UCSD-AML1 (cell line): ENCODE measurements around the gene TARP.

Experiments
- DNase-seq: peaks from one replicate; lab custom pipeline; 2025; ENCODE audit not compliant: unreplicated experiment; lab: John Stamatoyannopoulos, UW

Gene TARP

GRCh38 chr7:38220452-38220851 lies 53.0 kb downstream of the TARP start:
- no peak for DNase-seq

- no peak for DNase-seq
Observed at GRCh38 chr7:38217672-38218071, 55.8 kb downstream of the TARP start.

- peak; percentile 66 for DNase-seq
Observed at GRCh38 chr7:38215735-38216670, 57.4 kb downstream of the TARP start.

- no peak for DNase-seq
Observed at GRCh38 chr7:38215115-38215514, 58.3 kb downstream of the TARP start.

GRCh38 chr7:38211940-38212339 lies 61.5 kb downstream of the TARP start:
- DNase-seq: no peak

GRCh38 chr7:38211486-38211885 lies 62.0 kb downstream of the TARP start:
- no peak for DNase-seq
